ENCODE measurements around the gene CCR8. TPM values are rescaled to one million over a fixed set of nuclear protein-coding genes. Genes with fewer than 3 reads are reported as not detected.

Gene CCR8
- total and polyA plus RNA-seq, 2 experiments from 2014 or later: not detected

GRCh38 chr3:39289107-39289506 is 40.4 kb upstream of the CCR8 start:
- no peaks in the 10 kb centered on the region for H3K9me3 ChIP-seq (ENCODE audit: low read depth)
- WGBS (ENCODE audit: low lambda C conversion rate, missing lambda C conversion rate): 95% methylated on average over 4 of the region's 4 CpGs
- H3K27ac ChIP-seq: no peak overlapping the region
- no peak overlapping the region for H2AFZ ChIP-seq
- no peaks in the 10 kb centered on the region for H3K79me2 ChIP-seq
- H3K9me2 ChIP-seq (replicated peaks; ENCODE audit: insufficient read depth): no peaks in the 10 kb centered on the region
- no peaks in the 10 kb centered on the region for H3K36me3 ChIP-seq (replicated peaks; ENCODE audit: insufficient read depth, low read depth)
- H3K4me2 ChIP-seq: no peak overlapping the region
- DNase-seq (ENCODE audit: low spot score): no peak
- no peaks in the 10 kb centered on the region for H3K4me1 ChIP-seq (ENCODE audit: insufficient read depth)
- H3K27me3 ChIP-seq: no peaks in the 10 kb centered on the region
- TF ChIP-seq EZH2 (IDR thresholded peaks at IDR 0.05; ENCODE audit: borderline replicate concordance) (no peak), CTCF (IDR thresholded peaks at IDR 0.05; ENCODE audit: poor library complexity) (no peak), EZH2phosphoT487 (IDR thresholded peaks at IDR 0.05; ENCODE audit: low read depth, severe bottlenecking, unreplicated experiment) (no peak)
- H3K4me3 ChIP-seq: no peak overlapping the region
- H4K20me1 ChIP-seq (ENCODE audit: insufficient read depth, poor library complexity, severe bottlenecking): no peaks in the 10 kb centered on the region

- no peak overlapping the region for H2AFZ ChIP-seq
- no peak overlapping the region for H3K4me3 ChIP-seq
- H3K27me3 ChIP-seq: no peaks in the 10 kb centered on the region
- no peak overlapping the region for H3K27ac ChIP-seq
- no peaks in the 10 kb centered on the region for H3K4me1 ChIP-seq (ENCODE audit: insufficient read depth)
- WGBS (ENCODE audit: low lambda C conversion rate, missing lambda C conversion rate): 61% methylated on average over 4 of the region's 4 CpGs
- no peaks in the 10 kb centered on the region for H3K79me2 ChIP-seq
- H4K20me1 ChIP-seq (ENCODE audit: insufficient read depth, poor library complexity, severe bottlenecking): no peaks in the 10 kb centered on the region
- TF ChIP-seq EZH2phosphoT487 (IDR thresholded peaks at IDR 0.05; ENCODE audit: low read depth, severe bottlenecking, unreplicated experiment) (no peak), EZH2 (IDR thresholded peaks at IDR 0.05; ENCODE audit: borderline replicate concordance) (no peak), CTCF (IDR thresholded peaks at IDR 0.05; ENCODE audit: poor library complexity) (no peak)
- no peaks in the 10 kb centered on the region for H3K36me3 ChIP-seq (replicated peaks; ENCODE audit: insufficient read depth, low read depth)
- H3K4me2 ChIP-seq: no peak overlapping the region
- H3K9me3 ChIP-seq (ENCODE audit: low read depth): no peaks in the 10 kb centered on the region
- no peaks in the 10 kb centered on the region for H3K9me2 ChIP-seq (replicated peaks; ENCODE audit: insufficient read depth)
- no peak for DNase-seq (ENCODE audit: low spot score)
Measured at GRCh38 chr3:39290255-39290654, 39.3 kb upstream of the CCR8 start.

GRCh38 chr3:39291903-39292329 is 37.6 kb upstream of the CCR8 start:
- no peaks in the 10 kb centered on the region for H4K20me1 ChIP-seq (ENCODE audit: insufficient read depth, poor library complexity, severe bottlenecking)
- H3K4me3 ChIP-seq: no peak overlapping the region
- H3K27ac ChIP-seq: no peak overlapping the region
- no peaks in the 10 kb centered on the region for H3K27me3 ChIP-seq
- H3K79me2 ChIP-seq: no peaks in the 10 kb centered on the region
- 41% methylated on average over 5 of the region's 5 CpGs for WGBS (ENCODE audit: low lambda C conversion rate, missing lambda C conversion rate)
- H2AFZ ChIP-seq: no peak overlapping the region
- no peaks in the 10 kb centered on the region for H3K36me3 ChIP-seq (replicated peaks; ENCODE audit: insufficient read depth, low read depth)
- H3K9me2 ChIP-seq (replicated peaks; ENCODE audit: insufficient read depth): no peaks in the 10 kb centered on the region
- TF ChIP-seq CTCF (IDR thresholded peaks at IDR 0.05; ENCODE audit: poor library complexity) (peak; percentile 76), EZH2phosphoT487 (IDR thresholded peaks at IDR 0.05; ENCODE audit: low read depth, severe bottlenecking, unreplicated experiment) (no peak)
- H3K4me1 ChIP-seq (ENCODE audit: insufficient read depth): no peaks in the 10 kb centered on the region
- H3K4me2 ChIP-seq: no peak overlapping the region
- no peaks in the 10 kb centered on the region for H3K9me3 ChIP-seq (ENCODE audit: low read depth)
- peak; percentile 62 for DNase-seq (ENCODE audit: low spot score)

GRCh38 chr3:39292961-39293360 is 36.5 kb upstream of the CCR8 start:
- 90% methylated on average over 4 of the region's 4 CpGs for WGBS (ENCODE audit: low lambda C conversion rate, missing lambda C conversion rate)
- no peaks in the 10 kb centered on the region for H3K79me2 ChIP-seq
- H3K36me3 ChIP-seq (replicated peaks; ENCODE audit: insufficient read depth, low read depth): no peaks in the 10 kb centered on the region
- no peaks in the 10 kb centered on the region for H4K20me1 ChIP-seq (ENCODE audit: insufficient read depth, poor library complexity, severe bottlenecking)
- TF ChIP-seq EZH2phosphoT487 (IDR thresholded peaks at IDR 0.05; ENCODE audit: low read depth, severe bottlenecking, unreplicated experiment): no peak
- no peak for TF ChIP-seq CTCF (IDR thresholded peaks at IDR 0.05; ENCODE audit: poor library complexity)
- no peak for TF ChIP-seq EZH2 (IDR thresholded peaks at IDR 0.05; ENCODE audit: borderline replicate concordance)
- H3K4me2 ChIP-seq: no peak overlapping the region
- no peaks in the 10 kb centered on the region for H3K27me3 ChIP-seq
- no peaks in the 10 kb centered on the region for H3K9me2 ChIP-seq (replicated peaks; ENCODE audit: insufficient read depth)
- no peaks in the 10 kb centered on the region for H3K9me3 ChIP-seq (ENCODE audit: low read depth)
- H3K27ac ChIP-seq: no peak overlapping the region
- no peaks in the 10 kb centered on the region for H3K4me1 ChIP-seq (ENCODE audit: insufficient read depth)
- H2AFZ ChIP-seq: no peak overlapping the region
- no peak for DNase-seq (ENCODE audit: low spot score)
- no peak overlapping the region for H3K4me3 ChIP-seq
